ENCODE data around the gene CRLF2. TPM values are rescaled to one million over a fixed set of nuclear protein-coding genes. Genes with fewer than 3 reads are reported as not detected.
"Not testable (repeated sequence)": the region's sequence is repeated elsewhere in the genome, so short reads cannot be mapped to it uniquely, and the experiment has no call there.

Gene CRLF2
- total RNA-seq, 2 donors from 2014 or later = not detected

- no peak for DNase-seq (ENCODE audit: low spot score)
- no peak for TF ChIP-seq POLR2AphosphoS5 (IDR thresholded peaks at IDR 0.05)
- TF ChIP-seq POLR2A (IDR thresholded peaks at IDR 0.05) = no peak
- no peak for TF ChIP-seq CTCF (IDR thresholded peaks at IDR 0.05)
- Histone ChIP-seq H3K27ac (no peak overlapping the region), H3K27me3 (replicated peaks; ENCODE audit: insufficient read depth) (peaks cover 4% of the 10 kb centered on the region), H3K9me3 (no peaks in the 10 kb centered on the region), H3K4me1 (replicated peaks) (no peaks in the 10 kb centered on the region), H3K4me3 (no peak overlapping the region), H3K36me3 (no peaks in the 10 kb centered on the region)
- intact Hi-C loops (cut with DNase I) = no loop called here
- WGBS = 3% methylated on average over 34 of the region's 34 CpGs
Measured at GRCh38 chrX:1248331-1249061, 36.0 kb upstream of the CRLF2 start.

GRCh38 chrX:1246816-1247215 is 34.4 kb upstream of the CRLF2 start:
- WGBS = 15% methylated on average over 18 of the region's 18 CpGs
- no peaks in the 10 kb centered on the region for H3K36me3 ChIP-seq
- H3K9me3 ChIP-seq = no peaks in the 10 kb centered on the region
- no peak overlapping the region for H3K27ac ChIP-seq
- no peak for DNase-seq (ENCODE audit: low spot score)
- peaks cover 4% of the 10 kb centered on the region for H3K27me3 ChIP-seq (replicated peaks; ENCODE audit: insufficient read depth)
- intact Hi-C loops (cut with DNase I) = no loop called here
- no peak for TF ChIP-seq POLR2A (IDR thresholded peaks at IDR 0.05)
- TF ChIP-seq CTCF (IDR thresholded peaks at IDR 0.05) = peak in 3 of 4 experiments; percentile 39 to 71 (median 65)
- TF ChIP-seq POLR2AphosphoS5 (IDR thresholded peaks at IDR 0.05) = peak; percentile 11
- no peak overlapping the region for H3K4me3 ChIP-seq
- H3K4me1 ChIP-seq (replicated peaks) = no peaks in the 10 kb centered on the region

GRCh38 chrX:1244164-1245076 is 32.0 kb upstream of the CRLF2 start:
- WGBS = 16% methylated on average over 13 of the region's 13 CpGs
- no peak for DNase-seq (ENCODE audit: low spot score)
- TF ChIP-seq CTCF (IDR thresholded peaks at IDR 0.05) (no peak), POLR2AphosphoS5 (IDR thresholded peaks at IDR 0.05) (no peak), POLR2A (IDR thresholded peaks at IDR 0.05) (no peak)

GRCh38 chrX:1242891-1243402 is 30.5 kb upstream of the CRLF2 start:
- intact Hi-C loops (cut with DNase I) = no loop called here
- H3K4me3 ChIP-seq = no peak overlapping the region
- H3K9me3 ChIP-seq = no peaks in the 10 kb centered on the region
- no peak overlapping the region for H3K27ac ChIP-seq
- no peaks in the 10 kb centered on the region for H3K27me3 ChIP-seq (replicated peaks; ENCODE audit: insufficient read depth)
- TF ChIP-seq CTCF (IDR thresholded peaks at IDR 0.05) (no peak), POLR2A (IDR thresholded peaks at IDR 0.05) (no peak), POLR2AphosphoS5 (IDR thresholded peaks at IDR 0.05) (no peak)
- no peak for DNase-seq (ENCODE audit: low spot score)
- 20% methylated on average over 8 of the region's 8 CpGs for WGBS
- no peaks in the 10 kb centered on the region for H3K4me1 ChIP-seq (replicated peaks)
- H3K36me3 ChIP-seq = no peaks in the 10 kb centered on the region

More at GRCh38 chrX:1244164-1245076, 32.0 kb upstream of the CRLF2 start:
- H3K4me3 ChIP-seq = no peak overlapping the region
- H3K27ac ChIP-seq = no peak overlapping the region
- no peaks in the 10 kb centered on the region for H3K9me3 ChIP-seq
- intact Hi-C loops (cut with DNase I) = no loop called here
- H3K36me3 ChIP-seq = no peaks in the 10 kb centered on the region
- H3K27me3 ChIP-seq (replicated peaks; ENCODE audit: insufficient read depth) = peaks cover 4% of the 10 kb centered on the region
- H3K4me1 ChIP-seq (replicated peaks) = no peaks in the 10 kb centered on the region

GRCh38 chrX:1240551-1240950 is 28.1 kb upstream of the CRLF2 start:
- H3K27ac ChIP-seq; H3K36me3 ChIP-seq; H3K4me3 ChIP-seq; H3K9me3 ChIP-seq; H3K4me1 ChIP-seq (replicated peaks); intact Hi-C loops (cut with DNase I); H3K27me3 ChIP-seq (replicated peaks; ENCODE audit: insufficient read depth); DNase-seq (ENCODE audit: low spot score): not testable (repeated sequence)
- WGBS = 93% methylated on average over 9 of the region's 10 CpGs
